ENCODE results near the gene CNTN4.

Gene CNTN4

DNA sequence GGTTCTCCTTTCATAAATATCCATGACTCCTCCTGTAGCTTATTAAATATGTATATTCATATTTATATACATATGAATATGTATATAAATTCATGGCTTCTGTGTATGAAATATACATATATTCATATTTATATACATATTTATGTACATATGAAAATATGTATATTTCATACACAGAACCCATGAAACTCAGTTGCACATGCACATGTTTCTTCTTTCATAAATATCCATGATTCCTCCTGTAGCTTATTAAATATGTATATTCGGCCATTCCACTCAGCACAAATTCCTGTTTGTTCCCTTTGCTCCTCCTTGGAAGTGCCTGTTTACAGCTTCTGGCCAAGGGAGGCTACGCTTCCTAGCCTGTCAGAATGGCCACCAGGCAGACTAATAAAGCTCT, 789.9 kb downstream of the CNTN4 start:
- Histone ChIP-seq H3K27ac (no peak overlapping the region), H3K4me3 (no peak overlapping the region)
- TF ChIP-seq, protein P1, sequence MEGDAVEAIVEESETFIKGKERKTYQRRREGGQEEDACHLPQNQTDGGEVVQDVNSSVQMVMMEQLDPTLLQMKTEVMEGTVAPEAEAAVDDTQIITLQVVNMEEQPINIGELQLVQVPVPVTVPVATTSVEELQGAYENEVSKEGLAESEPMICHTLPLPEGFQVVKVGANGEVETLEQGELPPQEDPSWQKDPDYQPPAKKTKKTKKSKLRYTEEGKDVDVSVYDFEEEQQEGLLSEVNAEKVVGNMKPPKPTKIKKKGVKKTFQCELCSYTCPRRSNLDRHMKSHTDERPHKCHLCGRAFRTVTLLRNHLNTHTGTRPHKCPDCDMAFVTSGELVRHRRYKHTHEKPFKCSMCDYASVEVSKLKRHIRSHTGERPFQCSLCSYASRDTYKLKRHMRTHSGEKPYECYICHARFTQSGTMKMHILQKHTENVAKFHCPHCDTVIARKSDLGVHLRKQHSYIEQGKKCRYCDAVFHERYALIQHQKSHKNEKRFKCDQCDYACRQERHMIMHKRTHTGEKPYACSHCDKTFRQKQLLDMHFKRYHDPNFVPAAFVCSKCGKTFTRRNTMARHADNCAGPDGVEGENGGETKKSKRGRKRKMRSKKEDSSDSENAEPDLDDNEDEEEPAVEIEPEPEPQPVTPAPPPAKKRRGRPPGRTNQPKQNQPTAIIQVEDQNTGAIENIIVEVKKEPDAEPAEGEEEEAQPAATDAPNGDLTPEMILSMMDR (IDR thresholded peaks at IDR 0.05) = no peak
- no peak for DNase-seq (ENCODE audit: low spot score)

DNA sequence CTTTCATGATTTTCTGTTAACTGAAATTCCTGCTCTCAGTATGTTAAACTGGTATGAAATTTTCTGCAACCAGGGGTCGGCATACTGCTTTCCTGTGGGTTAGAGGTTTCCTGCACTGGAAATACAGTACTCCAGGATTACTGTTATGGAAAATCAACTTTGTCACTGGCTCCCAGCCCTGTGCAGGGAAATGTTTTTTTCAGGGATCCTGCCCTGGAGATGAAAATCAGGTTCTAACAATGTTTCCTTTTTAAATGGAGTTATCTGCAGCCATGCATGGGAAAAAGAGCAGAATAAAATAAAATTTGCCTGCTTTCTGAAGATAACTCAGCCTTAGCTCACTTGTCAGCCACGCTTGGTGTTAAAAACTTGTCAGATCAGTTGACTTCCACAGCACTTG, 791.1 kb downstream of the CNTN4 start:
- TF ChIP-seq, protein P1 (IDR thresholded peaks at IDR 0.05) = no peak
- Histone ChIP-seq H3K27ac (no peak overlapping the region), H3K4me3 (no peak overlapping the region)
- DNase-seq (ENCODE audit: low spot score) = no peak

DNA sequence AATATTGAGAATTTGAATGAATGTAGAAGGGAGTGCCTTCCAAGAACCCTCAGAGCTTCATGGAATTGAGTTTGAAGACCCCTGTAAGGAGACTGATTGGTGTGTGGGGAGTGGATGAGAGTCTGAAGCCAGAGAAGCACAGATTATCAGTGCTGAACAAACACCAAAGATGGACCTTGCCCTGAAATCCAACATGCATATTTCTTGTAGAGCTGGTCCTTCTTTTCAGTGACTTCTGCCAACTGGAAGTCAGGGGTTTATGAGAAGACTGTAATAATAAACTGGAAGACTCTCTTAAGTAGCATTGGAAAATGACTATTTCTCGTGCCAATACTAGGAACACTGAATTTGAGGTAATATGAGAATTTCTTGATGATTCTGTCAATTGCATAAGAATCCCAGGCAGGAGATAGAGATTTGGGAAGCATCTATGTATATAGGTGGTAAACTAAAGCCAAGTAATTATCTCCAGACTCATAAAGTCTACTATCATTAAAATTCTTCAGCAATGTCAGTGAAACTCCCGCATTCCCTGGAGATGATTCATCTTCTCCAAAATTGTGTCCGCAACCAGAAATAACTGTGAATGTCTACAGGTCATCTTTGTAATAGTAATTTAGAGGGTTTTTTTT, 797.8 kb downstream of the CNTN4 start:
- no peak for DNase-seq (ENCODE audit: low spot score)

DNA sequence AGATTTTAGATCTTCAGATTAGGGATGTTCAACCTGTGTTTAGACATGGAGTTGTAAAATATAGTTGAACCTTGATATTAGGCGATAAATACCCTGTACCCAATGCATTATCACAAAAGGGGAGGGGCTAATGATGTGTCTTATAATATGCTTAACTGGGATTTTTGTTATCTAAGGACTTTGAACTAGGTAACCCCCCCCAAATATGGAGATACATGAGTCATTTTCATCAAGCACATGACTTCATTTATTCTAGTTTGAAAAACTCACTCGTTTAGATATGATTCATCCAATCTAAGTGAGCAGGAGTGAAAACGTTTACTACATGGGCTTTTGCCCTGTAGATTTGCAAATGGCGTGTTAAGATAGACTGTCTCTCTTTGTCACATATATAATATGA, 799.2 kb downstream of the CNTN4 start:
- no peak for DNase-seq (ENCODE audit: low spot score)
- TF ChIP-seq, protein P1 (IDR thresholded peaks at IDR 0.05) = no peak
- no peak overlapping the region for H3K4me3 ChIP-seq
- H3K27ac ChIP-seq = no peak overlapping the region

More for the DNA sequence above, 797.8 kb downstream of the CNTN4 start:
- H3K4me3 ChIP-seq = no peak overlapping the region
- TF ChIP-seq, protein P1 (IDR thresholded peaks at IDR 0.05) = no peak
- H3K27ac ChIP-seq = no peak overlapping the region

DNA sequence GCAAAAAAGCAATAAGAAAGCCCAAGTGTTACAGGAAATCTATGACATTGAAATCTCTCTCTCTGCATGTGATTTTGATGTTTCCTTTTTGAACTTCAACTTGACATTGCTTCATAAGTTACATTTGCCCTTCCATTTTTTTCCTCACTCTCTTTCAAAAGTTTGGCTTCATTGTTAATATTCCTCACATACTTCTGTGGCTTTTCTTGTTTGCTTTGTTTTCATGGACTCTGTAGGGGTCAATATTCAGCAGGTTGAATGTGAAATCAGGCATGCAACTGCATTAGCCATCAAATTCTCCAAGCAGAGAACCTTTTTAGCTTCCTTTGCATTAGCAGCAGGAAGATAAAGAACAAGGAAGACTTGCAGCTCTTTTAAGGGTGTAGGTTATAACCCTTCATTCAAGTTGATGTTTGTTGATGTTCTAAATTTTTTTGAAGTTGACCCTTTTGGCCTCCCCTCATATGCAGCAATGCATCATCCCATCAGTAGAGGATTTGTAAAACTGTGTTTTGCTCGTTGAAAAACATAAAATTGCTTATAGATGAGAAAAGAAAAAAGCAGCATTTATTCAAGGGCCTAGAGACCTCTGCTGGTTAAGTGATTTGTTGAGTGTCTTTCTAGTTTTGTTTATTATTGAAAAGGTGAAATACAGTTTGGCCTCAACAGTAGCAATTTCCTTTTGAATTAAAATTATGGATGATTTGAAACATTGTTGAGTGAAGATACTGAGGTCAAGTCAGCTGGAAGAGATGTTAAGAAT, 800.1 kb downstream of the CNTN4 start:
- Histone ChIP-seq H3K27ac (no peak overlapping the region), H3K4me3 (no peak overlapping the region)
- TF ChIP-seq, protein P1 (IDR thresholded peaks at IDR 0.05) = no peak
- DNase-seq (ENCODE audit: low spot score) = no peak

DNA sequence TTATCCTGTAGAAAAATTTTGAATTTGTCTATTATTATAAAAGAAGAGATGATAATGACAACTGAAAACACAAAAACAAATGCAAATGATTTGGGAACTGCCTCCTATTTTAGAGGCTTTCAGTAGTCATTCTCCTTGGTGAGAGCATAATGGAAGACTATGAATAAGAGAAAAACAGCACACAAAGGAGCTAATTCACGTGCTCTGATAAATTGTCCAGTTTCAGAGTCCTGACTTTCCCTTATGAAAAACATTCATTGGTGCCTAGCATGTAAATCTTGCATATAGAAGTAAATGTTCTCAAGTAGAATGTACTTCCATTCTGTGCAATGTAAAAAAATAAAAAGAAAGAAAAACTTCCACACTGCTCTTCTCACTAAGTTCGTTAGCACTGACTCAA, 805.4 kb downstream of the CNTN4 start:
- no peak overlapping the region for H3K27ac ChIP-seq
- H3K4me3 ChIP-seq = no peak overlapping the region
- TF ChIP-seq, protein P1 (IDR thresholded peaks at IDR 0.05) = no peak
- DNase-seq (ENCODE audit: low spot score) = no peak

Data from coronary artery (tissue), 2 donors.